Measurements from ENCODE around the gene RGS13.

GRCh38 chr1:192682335-192682734, 46.4 kb downstream of the RGS13 start:
- TF ChIP-seq CTCF (conservative IDR thresholded peaks at IDR 0.05) (no peak), ZFX (IDR thresholded peaks at IDR 0.05) (no peak)
